NCI-H510A treated with DMSO at 0.1 percent for 48 hours (cell line): ENCODE results near the gene WDR7.
"Not testable (repeated sequence)": the region's sequence is repeated elsewhere in the genome, so short reads cannot be mapped to it uniquely, and the experiment has no call there.

ENCODE experiments used
- DNase-seq: peaks from one replicate; lab custom pipeline; 2025; lab: John Stamatoyannopoulos, UW

Gene WDR7

DNA sequence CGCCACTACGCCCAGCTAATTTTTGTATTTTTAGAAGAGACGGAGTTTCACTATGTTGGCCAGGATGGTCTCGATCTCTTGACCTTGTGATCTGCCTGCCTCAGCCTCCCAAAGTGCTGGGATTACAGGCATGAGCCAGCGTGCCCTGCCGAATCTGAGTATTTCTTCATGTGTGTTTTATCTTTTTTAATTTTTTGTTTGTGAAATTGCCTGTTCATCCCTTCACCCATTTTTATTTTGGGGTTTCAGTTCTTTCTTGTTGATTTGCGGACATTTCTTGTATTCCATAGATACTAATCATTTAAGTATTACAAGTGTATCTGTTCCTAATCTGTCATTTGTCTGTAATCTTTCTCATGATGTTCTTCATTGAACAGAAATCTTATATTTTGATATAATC lies 3.1 kb downstream of the WDR7 start:
- DNase-seq: not testable (repeated sequence)

GRCh38 chr18:56658261-56658660 lies 7.1 kb downstream of the WDR7 start:
- no peak for DNase-seq

GRCh38 chr18:56659111-56659510 lies 8.0 kb downstream of the WDR7 start:
- DNase-seq: no peak

DNA sequence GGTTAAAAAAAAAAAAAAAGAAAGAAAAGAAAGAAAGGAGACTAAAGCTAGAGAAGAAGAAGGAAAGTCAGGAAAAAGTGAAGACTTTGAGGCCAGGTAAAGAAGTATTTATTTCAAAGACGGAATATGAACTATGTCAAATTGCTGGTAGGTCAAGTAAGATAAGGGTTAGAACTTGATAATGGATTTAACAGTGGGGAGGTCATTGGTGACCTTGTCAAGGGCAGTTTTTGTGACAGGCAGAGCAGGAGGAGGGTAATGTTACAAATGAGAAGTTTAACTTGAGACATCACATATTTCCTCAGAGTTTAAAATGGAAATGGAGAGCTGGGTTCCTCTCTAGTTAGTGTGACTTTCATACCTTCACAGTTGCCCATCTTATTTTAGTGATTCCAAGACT lies 9.5 kb downstream of the WDR7 start:
- no peak for DNase-seq

- no peak for DNase-seq
Observed at GRCh38 chr18:56661360-56662062, 10.4 kb downstream of the WDR7 start.

DNA sequence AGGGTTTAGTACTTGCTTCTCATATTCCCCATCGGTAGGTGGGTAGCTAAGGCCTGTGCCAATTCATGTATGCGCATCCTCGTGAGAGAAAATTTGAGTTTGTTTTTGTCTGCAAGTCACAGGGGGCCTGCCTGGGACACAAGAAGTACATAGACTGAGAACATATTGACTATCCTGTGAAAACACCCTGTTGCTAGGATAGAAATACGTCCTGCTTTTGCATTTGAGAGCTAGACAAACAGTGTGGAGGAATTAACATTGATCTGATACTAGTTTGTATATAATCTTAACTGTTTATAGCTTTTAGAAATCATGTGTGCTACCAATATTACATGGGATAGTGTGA lies 10.9 kb downstream of the WDR7 start:
- no peak for DNase-seq

GRCh38 chr18:56662502-56662901 lies 11.3 kb downstream of the WDR7 start:
- no peak for DNase-seq

DNA sequence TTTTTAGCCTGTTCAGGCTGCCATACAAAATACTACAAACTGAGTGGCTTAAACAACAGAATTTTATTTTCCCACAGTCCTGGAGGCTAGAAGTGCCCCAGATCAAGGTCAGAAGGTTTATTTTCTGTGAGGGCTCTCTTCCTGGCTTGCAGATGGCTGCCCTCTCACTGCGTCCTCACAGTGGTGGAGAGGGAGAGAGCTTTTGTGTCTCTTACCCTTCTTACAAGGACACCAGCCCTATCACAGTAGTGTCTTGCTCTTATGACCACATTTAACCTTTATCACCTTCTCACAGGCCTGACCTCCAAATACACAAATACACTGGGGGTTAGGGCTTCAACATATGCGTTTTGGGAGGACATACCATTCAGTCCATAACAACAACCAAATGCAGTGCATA lies 11.7 kb downstream of the WDR7 start:
- DNase-seq: no peak

DNA sequence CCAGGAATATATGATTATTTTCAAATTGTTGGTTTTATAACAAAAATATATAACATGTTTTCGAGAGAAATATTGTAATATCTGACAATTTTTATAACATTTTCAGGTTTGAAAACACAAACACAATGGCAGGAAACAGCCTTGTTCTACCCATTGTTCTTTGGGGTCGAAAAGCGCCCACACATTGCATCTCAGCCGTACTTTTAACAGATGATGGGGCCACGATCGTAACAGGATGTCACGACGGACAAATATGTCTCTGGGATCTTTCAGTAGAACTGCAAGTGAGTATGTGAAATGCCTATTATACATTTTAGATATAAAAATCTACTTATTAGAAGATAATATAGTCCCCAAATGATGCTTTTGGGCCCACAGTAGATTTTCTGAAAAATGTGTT lies 21.2 kb downstream of the WDR7 start:
- DNase-seq: no peak

- DNase-seq: no peak
Observed at GRCh38 chr18:56672981-56673380, 21.8 kb downstream of the WDR7 start.

DNA sequence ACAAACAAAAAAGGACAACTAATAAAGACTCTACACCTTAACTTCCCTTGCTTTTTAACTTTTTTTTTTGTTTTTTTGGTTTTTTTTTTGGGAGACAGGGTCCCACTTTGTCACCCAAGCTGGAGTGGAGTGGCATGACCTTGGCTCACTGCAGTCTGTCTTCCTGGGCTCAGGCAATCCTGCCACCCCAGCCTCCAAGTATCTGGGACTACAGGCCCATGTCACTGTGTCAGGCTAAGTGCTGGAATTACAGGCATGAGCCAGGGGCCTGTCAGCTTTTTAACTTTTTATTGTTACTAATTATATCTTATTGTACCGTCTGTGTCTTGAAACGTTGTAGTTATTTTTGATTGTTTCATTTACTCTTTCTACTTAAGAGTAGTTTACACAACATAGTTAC lies 25.5 kb downstream of the WDR7 start:
- no peak for DNase-seq

- DNase-seq: no peak
Observed at GRCh38 chr18:56678836-56679565, 27.8 kb downstream of the WDR7 start.

DNA sequence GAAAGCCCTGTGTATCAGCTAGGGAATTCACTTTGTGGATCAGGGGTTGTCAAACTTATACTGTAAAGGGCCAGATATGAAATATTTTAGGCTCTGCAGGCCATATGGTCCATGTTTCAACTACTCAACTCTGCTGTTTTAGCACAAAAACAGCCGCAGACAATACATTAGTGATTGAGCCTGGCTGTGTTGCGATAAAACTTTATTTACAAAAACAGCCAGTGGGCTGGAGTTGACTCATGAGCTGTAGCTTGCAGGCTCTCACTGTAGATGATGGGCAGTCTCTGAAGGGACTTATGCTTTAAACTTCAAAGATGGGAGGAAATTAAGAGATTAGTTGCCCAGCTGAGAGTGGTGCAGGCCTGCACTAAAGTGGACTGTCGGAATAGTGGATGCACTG lies 33.1 kb downstream of the WDR7 start:
- no peak for DNase-seq

DNA sequence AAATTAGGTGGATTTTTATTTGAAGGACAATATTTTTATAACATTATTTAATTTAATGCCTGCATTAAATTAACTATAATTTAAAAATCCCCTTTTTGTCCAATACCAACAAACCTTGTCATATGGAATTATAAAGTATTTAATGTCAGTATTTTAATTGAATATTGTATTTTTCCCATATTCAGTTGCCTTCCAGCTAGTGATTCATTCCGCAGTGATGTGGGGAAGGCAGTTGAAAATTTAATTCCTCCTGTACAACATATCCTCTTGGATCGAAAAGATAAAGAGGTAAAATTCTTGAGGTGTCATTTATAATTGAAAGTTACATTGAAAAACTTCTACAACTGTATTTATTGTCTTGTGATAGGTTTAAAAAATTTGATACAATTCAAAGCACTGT lies 40.4 kb downstream of the WDR7 start:
- DNase-seq: no peak

GRCh38 chr18:56696966-56697365 lies 45.8 kb downstream of the WDR7 start:
- DNase-seq: no peak

DNA sequence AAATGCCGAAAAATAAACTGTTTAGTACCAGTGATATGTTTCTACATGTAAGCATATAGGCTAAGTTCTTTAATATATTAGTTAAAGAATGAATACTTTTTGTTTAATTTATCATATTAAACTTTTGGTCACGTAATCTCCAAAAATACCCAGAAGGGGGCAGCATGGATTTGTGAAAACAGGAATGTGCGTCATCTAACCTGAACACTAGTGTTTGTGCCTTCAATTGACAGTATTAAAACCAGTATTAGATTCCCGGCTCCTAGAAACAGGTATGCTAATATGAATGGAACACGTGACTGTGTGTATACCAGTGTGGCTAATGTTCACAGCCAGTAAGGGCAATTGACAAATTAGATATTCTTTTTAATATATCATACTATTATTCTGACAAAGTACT lies 51.8 kb downstream of the WDR7 start:
- DNase-seq: peak; percentile 84

GRCh38 chr18:56709463-56709862 lies 58.3 kb downstream of the WDR7 start:
- peak; percentile 12 for DNase-seq

- no peak for DNase-seq
Observed at GRCh38 chr18:56711708-56712445, 60.7 kb downstream of the WDR7 start.

DNA sequence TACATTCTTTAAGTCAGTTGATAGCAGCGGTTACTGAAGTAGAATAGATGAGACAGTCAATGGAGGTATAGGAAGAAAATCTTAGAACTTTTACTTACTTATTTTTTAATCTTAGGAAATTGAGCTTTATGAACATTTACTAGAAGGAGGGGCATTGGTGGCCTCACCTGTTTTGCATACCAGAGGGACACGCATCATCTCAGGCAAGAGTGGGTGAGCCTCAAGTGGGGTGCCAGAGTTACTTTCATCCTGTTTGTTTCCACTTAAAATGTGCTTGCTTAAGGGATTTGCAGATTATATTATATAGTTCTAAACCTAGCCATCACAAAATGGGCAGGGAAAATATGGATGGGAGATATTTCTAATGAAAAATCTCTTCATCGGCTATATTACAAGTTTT lies 61.6 kb downstream of the WDR7 start:
- no peak for DNase-seq

DNA sequence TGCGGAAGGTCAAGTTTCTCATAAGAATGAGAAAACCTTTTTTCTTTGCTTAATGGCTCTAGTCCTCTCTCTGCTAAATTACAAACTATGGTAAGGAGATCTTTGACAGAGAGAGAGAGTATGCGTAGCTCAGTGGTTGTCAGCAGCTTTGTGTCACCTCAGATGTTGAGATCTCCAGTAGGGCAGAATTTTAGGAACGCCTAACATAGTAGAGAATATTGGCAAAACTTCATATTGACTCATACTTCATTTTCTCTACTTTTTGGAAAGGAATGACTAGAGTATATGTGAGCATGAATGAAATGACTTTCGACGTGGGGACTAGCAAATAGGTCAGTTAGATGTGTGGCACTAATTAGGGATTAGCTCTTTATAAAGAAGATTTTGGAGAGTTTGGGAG lies 64.0 kb downstream of the WDR7 start:
- no peak for DNase-seq

- no peak for DNase-seq
Observed at GRCh38 chr18:56716692-56717146, 65.6 kb downstream of the WDR7 start.

DNA sequence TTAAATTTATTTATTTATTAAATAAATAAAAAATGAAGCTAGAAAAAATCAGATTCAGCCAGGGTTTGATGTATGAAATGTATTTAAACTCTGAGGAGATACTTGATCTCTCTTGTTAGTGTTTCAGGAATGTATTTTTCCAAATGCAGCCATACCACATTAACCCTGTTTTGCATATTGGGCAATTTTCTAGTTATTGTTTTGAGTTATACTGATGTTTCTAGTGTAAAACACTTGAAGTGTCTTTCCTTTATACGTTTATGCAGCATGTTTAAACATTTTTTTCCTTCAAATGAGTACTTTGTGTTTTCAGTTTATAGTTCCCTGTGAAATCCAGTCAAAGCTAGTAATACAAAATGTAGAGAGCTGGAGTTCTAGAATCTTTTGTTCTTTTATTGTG lies 69.9 kb downstream of the WDR7 start:
- DNase-seq: no peak

- no peak for DNase-seq
Observed at GRCh38 chr18:56721491-56721890, 70.3 kb downstream of the WDR7 start.
